NCI-H226 (cell line): Measurements from ENCODE around the gene NUTM2B.
"Not testable (repeated sequence)": the region's sequence is repeated elsewhere in the genome, so short reads cannot be mapped to it uniquely, and the experiment has no call there.

Experiments used
- DNase-seq: peaks from one replicate; pipeline ENCODE4 v3.0.0-alpha.2; 2015

The NUTM2B gene

DNA sequence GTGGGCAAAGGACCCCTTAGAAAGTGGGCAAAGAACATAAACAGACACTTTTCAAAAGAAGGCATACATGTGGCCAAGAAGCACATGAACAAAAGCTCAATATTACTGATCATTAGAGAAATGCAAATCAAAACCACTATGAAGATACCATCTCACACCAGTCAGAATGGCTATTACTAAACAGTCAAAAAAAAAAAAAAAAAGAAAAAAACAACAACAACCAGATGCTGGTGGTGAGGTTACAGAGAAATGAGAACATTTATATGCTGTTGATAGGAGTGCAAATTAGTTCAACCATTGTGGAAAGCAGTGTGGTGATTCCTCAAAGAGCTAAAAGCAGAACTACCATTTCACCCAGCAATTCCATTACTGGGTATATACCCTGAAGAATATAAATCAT, 50.6 kb downstream of the NUTM2B start:
- DNase-seq, result not testable (repeated sequence)

DNA sequence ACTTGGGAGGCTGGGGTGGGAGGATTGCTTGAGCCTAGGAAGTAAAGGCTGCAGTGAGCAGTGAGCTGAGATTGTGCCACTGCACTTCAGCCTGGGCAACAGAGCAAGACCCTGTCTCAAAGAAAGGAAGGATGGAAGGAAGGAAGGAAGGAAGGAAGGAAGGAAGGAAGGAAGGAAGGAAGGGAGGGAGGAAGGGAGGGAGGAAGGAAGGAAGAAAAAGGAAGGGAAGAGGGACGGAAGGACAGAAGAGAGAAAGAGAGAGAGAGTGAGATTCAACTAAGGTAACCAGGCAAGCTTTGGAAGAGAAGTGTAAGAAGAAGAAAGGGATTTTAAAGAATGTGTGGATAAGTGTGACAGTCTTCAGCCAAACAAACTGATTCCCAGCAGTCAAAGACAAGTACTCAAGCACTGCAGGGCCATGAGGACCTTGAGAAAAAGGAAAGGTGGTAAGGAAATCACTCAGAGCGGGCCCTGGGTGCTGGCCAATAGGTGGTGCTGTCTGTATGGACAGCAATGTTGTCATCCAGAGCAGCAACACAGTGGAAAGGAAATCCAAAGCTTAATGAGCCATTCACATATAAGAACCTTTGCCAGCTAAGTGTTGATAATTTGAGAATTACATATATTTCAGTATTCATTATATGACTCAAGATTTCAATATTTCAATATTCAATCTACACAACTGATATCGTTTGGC, 55.4 kb downstream of the NUTM2B start:
- peak; percentile 2 for DNase-seq
